K562 (cell line): Measurements from ENCODE around the gene C1QTNF5. TPM values are rescaled to one million over a fixed set of nuclear protein-coding genes. Genes with fewer than 3 reads are reported as not detected.
A peak's percentile ranks its signal among the peaks of the same experiment; 100 is the strongest.

Experiments used
- CHD7 ChIP-seq: fragments of 200-600 bp; sonication (generic); IDR thresholded peaks from one replicate; pipeline ENCODE4 v1.6.1; 2012; ENCODE audit warnings: mild to moderate bottlenecking, low read depth, low read length, inconsistent platforms
- DMBX1 ChIP-seq: fragments of 250-450 bp; sonication (Bioruptor Pico); IDR thresholded peaks from 2 replicates; pipeline ENCODE4 v1.8.0; 2022; ENCODE audit warnings: inconsistent platforms, mild to moderate bottlenecking, moderate library complexity, borderline replicate concordance
- GATAD2B ChIP-seq: fragments of 450-650 bp; IDR thresholded peaks from 2 replicates; pipeline ENCODE4 v1.6.1; 2017; ENCODE audit warnings: mild to moderate bottlenecking, borderline replicate concordance
- HEY1 ChIP-seq: fragments of 250-450 bp; sonication (Bioruptor Pico); IDR thresholded peaks from 2 replicates; pipeline ENCODE4 v1.5.0; 2020; ENCODE audit warnings: mild to moderate bottlenecking, moderate library complexity, borderline replicate concordance
- KDM5B ChIP-seq: fragments of 200-600 bp; sonication (generic); IDR thresholded peaks from 2 replicates; pipeline ENCODE4 v1.6.1; 2012; ENCODE audit warnings: low read depth, mild to moderate bottlenecking, moderate library complexity, low read length, control low read depth, inconsistent platforms; ENCODE audit not compliant: insufficient replicate concordance
- MTF1 ChIP-seq: fragments of 250-450 bp; sonication (Bioruptor Pico); IDR thresholded peaks from 2 replicates; pipeline ENCODE4 v1.9.0; 2021; ENCODE audit warnings: moderate library complexity, mild to moderate bottlenecking, inconsistent platforms, borderline replicate concordance
- RB1 ChIP-seq: fragments of 450-650 bp; IDR thresholded peaks from 2 replicates; pipeline ENCODE4 v1.6.1; 2017; ENCODE audit warnings: low read depth, mild to moderate bottlenecking
- STAT6 ChIP-seq: sonication (generic); formaldehyde crosslinking; IDR thresholded peaks from 2 replicates; pipeline ENCODE4 v1.8.1; 2023; ENCODE audit warnings: mild to moderate bottlenecking, missing genetic modification reagents
- ZBTB12 ChIP-seq: fragments of 250-450 bp; sonication (Bioruptor Pico); IDR thresholded peaks from 2 replicates; pipeline ENCODE4 v1.4.0; 2020
- polyA plus RNA-seq, 8 experiments: library from polyadenylated mRNA; depleted of rRNA in 4 of 8; stranded (reverse) in 5 of 8; unstranded in 3 of 8; fragments of >200 nt; fragmentation: Nextera tagmentation in 2 of 8; fragmentation: Illumina TruSeq in 1 of 8; extraction: Ambion mirVana in 2 of 8; extraction: Trizol in 1 of 8; gene quantifications; 2 replicates each; pipeline versions ENCODE4 v1.2.1 to v1.2.3, GENCODE V29; 2011 to 2014; ENCODE audit warnings: inconsistent platforms in 1 of 8, missing spikeins in 1 of 8
- total RNA-seq, 7 experiments: library from RNA; depleted of rRNA in 6 of 7; stranded (reverse); fragments of >200 nt in 6 of 7; fragmentation: Illumina TruSeq in 2 of 7; extraction: Trizol in 2 of 7; gene quantifications; 2 replicates each; pipeline versions ENCODE4 v1.2.1 to v1.2.3, GENCODE V29; 2011 to 2021; ENCODE audit warnings: low replicate concordance in 1 of 7

The C1QTNF5 gene
- total and polyA plus RNA-seq, 9 of the 15 experiments (the other 6 are each of a cell fraction or from before 2014, with no cell fraction given): 0.07 to 0.76 (median 0.24) TPM; not detected in 1

- TF ChIP-seq CHD7: no peak
- TF ChIP-seq RB1: peak; percentile 31; the same call in 1 of the 2 replicates
- no peak for TF ChIP-seq STAT6 (CRISPR knock-in tag)
- peak; percentile 69 for TF ChIP-seq GATAD2B
- no peak for TF ChIP-seq MTF1 (CRISPR knock-in tag)
- no peak for TF ChIP-seq ZBTB12
- TF ChIP-seq HEY1 (CRISPR knock-in tag): no peak
- no peak for TF ChIP-seq DMBX1 (CRISPR knock-in tag)
- peak; percentile 49 for TF ChIP-seq KDM5B
Measured at GRCh38 chr11:119320776-119321524, 19.7 kb downstream of the C1QTNF5 start (continued).
